ENCODE results near the gene RBM20.

The RBM20 gene

DNA sequence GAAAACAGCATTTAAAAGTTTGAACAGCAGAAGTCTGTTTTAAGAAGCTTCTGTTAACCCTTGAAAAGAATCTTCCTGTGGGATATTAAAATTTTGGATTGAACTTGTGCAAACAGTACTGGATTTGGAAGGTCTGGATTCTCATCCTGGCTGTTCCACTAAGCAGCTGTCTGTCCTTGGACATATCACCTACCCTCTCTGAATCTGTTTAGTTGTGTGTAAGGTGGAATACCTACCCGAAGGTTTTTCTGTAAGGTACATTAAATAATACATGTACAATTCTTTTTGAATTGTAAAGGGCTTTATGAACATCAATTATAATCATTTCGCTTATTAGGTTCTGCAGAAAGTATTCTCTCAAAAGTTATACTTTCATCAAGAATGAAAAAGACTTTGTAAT, 229.8 kb downstream of the RBM20 start:
- DNase-seq = no peak

DNA sequence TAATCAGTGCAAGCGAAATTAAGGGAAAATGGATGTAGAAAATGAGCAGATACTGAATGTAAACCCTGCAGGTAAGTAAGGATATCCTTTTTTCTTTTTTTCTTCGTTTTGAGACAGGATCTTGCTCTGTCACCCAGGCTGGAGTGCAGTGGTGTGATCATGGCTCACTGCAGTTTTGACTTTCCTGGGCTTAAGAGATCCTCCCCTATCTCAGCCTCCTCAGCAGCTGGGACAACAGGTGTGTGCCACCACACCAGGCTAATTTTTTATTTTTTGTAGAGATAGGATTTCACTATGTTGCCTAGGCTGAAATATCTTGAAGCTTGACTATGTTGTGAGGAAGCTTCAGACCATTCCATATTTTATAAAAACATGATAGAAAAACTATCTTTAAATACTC, 231.9 kb downstream of the RBM20 start:
- no peak for DNase-seq

DNA sequence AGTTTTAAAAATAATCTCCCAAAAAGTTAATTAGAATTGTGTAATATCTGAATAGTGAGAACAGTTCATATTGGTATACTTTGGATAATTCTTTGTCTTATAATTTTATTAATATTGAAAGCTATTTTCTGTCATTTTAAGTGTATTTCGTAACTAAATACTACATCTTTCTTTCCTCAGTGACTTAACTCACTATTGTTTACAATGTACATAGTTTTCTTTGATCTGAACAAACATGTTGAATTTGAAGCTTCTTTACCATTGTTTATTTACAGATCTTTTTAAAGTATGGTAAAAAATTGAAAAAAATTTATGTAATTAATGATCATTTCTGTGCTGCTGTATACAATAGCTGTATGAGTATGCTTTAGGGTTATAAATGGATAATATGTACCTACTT, 232.7 kb downstream of the RBM20 start:
- DNase-seq = no peak

DNA sequence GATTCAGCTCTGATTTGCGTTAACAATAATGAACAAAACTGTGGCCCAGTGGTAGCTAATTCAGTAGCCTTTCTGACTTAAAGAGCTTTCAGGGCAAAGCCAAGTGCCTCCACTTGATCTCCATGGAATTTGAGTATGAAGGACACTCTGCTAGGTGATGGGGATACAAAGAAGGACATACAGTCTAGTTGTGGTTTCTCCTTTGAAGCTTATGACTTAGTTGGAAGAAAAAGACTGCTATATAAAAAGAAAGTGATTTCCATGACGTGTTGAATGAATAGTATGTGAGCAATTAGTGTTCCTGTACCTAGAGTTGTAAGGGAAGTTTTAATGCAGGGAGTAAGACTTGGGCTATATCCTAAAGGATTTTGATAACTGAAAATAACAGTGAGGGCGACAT, 235.9 kb downstream of the RBM20 start:
- no peak for DNase-seq

DNA sequence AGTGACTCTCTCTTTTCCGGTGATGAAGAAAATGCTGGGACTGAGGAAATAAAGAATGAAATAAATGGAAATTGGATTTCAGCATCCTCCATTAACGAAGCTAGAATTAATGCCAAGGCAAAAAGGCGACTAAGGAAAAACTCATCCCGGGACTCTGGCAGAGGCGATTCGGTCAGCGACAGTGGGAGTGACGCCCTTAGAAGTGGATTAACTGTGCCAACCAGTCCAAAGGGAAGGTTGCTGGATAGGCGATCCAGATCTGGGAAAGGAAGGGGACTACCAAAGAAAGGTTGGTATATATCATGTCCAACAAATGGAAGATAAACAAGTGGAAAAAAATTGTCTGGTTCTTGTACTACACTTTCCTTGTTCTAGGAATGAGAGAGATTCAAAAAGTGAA, 237.1 kb downstream of the RBM20 start:
- DNase-seq = no peak

DNA sequence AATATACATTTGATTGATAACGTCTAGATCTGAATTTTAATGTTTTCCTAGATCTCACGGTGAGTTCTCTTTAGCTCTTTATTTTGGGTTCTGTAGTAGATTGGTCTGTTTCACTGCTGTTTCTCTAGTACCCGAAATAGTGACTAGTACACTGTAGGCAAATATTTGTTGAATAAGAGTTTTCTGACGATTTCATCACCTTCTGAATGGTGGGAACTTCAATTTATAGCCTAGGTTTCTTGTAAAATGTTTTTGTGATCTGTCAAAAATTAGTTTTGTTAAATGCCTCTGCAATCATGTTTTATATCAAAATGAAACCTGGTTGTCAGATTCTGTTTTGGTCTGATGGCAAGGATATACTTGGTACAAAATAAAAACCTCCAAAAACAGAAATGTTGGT, 237.8 kb downstream of the RBM20 start:
- DNase-seq = no peak

DNA sequence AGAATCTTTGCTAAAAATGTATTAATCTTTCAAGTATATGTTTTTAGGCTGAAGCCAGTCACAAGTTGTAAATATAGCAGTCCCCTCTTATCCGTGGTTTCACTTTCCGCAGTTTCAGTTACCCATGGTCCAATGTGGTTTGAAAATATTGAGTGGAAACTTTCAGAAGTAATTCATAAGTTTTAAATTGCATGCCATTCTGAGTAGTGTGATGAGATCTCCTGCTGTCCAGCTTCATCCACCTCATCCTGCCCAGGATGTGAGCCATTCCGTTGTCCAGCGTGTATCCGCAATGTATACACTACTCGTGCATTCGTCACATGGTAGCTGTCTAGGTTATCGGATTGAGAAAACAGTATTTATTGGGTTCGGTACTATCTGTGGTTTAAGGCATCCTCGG, 239.8 kb downstream of the RBM20 start:
- DNase-seq = no peak

DNA sequence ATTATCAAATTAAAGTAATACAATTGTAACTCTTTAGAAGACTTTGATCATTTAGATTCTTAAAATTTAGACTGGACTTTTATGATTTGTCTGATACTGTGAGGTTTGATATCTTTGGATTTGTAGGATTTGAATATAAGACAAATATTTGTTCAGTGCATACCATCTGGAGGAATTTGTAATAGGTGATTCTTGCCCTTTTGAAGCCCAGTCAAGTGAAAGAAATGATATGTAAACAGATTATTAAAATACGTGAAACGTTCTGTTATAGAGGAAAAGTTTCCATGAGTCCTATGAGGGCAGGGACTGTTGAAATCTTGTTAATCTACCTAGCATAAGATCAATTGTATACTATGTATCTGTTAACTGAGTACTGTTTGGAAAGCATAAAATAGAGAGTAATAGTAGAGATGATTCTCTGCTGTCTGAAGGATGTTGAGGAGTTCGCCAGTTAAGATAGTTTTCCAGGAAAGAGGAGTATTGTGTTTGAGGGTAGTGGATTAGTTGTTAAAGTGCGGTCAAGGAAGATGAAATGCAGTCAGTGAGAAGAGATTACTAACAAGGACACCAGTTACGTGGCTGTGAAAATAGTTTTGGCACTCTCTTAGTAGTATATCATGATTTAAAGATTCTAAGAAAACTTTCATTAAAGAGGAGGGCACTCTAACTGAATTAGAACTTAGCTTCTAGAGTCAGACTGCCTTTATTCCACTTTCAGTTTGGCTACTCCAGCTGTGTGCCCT, 242.0 kb downstream of the RBM20 start:
- DNase-seq = no peak

DNA sequence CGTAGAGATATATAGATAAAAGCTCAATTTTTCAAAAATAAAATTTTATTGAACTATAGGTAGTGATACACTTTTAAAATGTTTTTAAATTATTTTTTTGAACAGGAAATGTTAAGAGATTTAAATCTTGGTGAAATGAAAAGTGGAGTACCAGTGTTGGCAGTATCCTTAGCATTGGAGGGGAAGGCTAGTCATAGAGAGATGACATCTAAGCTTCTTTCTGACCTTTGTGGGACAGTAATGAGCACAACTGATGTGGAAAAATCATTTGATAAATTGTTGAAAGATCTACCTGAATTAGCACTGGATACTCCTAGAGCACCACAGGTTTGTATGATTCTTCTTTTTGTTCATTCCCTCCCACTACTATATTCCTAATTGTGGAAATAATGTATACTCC, 243.4 kb downstream of the RBM20 start:
- DNase-seq = no peak

Measured in inflammatory macrophage treated with lipopolysaccharide for 4 hours (primary cell).